T-helper 22 cell (primary cell): ENCODE results near the gene ELOA.
A peak's percentile ranks its signal among the peaks of the same experiment; 100 is the strongest.
"Not testable (repeated sequence)": the region's sequence is repeated elsewhere in the genome, so short reads cannot be mapped to it uniquely, and the experiment has no call there.

Experiments
- DNase-seq: peaks from one replicate; pipeline ENCODE4 v3.0.0-alpha.2; 2020; ENCODE audit warnings: low read depth

The ELOA gene

GRCh38 chr1:23783141-23783540 lies 39.9 kb downstream of the ELOA start:
- not testable (repeated sequence) for DNase-seq

- DNase-seq, result no peak
These were observed 41.6 kb downstream of the ELOA start for GRCh38 chr1:23784846-23785245.

GRCh38 chr1:23787701-23788100 lies 44.4 kb downstream of the ELOA start:
- no peak for DNase-seq

- DNase-seq, result no peak
These were observed 45.4 kb downstream of the ELOA start for GRCh38 chr1:23788695-23789094.

DNA sequence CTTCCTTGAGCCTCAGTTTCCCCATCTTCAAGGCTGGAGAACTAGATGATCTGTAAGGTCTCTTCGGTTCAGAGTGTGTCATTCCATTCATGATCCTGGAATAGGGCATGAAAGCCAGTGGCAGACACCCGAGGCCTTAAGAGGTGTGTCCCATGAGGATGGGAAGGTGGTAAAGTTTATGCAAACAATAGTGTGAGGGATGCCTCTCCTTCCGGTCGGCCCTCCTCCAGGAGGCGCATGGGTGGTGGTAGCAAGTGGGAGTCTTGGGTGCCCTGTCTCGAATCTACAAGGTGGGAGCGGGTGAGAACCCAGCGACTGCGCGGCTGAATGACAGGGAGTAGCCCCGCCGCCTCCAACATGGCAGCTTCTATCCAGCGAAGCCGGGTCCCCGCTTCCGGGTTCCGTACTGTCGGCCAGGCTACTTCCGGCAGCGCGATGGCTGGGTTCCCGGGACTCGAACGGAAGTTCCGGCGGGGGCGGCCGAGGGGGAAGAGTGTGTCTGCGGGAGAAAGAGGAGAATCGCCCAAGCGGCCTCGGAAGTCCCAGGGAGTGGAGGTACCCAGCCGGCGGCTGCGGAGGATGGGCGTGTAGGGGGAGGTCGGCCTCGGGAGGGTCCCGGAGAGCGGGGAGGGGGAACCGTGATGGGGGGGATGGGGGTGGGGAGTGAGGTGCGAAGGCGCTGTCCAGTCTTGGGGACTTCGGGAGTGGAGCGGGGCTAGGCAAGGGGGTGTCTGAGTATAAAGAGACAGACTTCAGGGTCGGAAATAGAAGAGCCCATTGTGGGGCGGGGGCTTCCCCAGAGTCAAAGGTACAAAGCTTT lies 47.6 kb downstream of the ELOA start, which contains the start of gene LYPLA2:
Gene LYPLA2, plus strand, starts transcription at position 450 of the 820 bp plus-strand sequence. CDS start 1,538 bp downstream, outside the sequence.
- DNase-seq, result peak; percentile 77

DNA sequence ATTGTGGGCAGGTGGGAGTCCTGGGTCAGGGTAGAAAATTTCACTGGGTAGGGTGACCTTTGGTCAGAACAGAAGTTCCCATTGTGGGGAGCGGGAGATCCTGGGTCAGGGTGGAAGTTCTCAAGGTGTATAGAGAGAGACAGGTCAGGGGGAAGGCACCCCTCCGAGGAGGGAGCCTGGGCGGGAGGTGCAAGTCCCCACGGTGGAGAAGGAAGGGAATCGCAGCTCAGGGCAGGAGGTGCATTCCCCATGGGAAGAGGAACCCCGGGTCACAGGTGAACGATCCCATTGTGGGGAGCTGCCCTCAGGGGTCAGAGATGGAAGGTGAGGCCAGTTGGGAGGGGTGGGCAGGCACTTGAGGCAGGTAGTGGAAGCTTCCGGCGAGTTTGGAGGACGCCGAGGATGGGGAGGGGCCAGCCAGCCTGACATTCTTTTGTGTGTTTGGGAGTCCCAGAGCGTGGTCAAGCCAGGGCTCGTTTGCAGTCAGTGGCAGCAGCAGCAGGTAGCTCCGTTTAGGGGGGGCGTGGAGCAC lies 48.3 kb downstream of the ELOA start:
- DNase-seq, result no peak

DNA sequence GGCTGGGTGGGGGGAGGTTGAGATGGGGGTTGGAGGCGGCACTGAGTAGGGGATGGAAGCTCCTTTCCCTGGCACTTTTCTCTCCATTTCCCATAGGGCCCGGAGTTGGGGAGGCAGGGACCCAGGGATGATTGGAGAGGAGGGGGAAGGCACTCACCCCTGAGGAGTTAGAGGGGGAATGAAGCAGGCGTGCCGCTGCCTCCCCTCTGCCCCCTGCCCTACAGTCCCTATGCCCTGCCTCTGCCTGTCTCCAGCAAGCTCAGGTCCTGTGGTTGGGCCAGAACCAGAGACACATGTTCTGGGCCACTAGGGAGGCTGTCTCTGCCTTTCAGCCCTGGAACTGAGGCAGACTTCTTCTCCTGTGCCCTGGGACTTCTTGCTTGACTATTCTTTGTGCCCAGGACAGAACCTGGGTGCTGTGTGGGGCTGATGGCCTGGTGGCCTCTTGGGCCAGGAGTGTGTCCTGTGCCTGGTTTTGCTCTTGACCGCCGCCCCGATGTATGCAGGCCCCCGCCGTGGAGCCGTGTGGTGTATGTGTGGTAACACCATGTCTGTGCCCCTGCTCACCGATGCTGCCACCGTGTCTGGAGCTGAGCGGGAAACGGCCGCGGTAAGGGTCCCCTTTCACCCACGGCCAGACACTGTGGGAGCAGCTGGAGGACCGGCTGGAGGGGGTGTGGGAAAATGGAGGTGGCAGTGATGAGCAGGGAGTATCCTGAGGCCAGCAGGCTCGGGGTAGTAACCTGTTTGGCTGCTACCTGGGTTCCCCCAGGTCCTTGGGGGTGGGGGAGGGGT lies 49.1 kb downstream of the ELOA start:
- DNase-seq, result no peak

DNA sequence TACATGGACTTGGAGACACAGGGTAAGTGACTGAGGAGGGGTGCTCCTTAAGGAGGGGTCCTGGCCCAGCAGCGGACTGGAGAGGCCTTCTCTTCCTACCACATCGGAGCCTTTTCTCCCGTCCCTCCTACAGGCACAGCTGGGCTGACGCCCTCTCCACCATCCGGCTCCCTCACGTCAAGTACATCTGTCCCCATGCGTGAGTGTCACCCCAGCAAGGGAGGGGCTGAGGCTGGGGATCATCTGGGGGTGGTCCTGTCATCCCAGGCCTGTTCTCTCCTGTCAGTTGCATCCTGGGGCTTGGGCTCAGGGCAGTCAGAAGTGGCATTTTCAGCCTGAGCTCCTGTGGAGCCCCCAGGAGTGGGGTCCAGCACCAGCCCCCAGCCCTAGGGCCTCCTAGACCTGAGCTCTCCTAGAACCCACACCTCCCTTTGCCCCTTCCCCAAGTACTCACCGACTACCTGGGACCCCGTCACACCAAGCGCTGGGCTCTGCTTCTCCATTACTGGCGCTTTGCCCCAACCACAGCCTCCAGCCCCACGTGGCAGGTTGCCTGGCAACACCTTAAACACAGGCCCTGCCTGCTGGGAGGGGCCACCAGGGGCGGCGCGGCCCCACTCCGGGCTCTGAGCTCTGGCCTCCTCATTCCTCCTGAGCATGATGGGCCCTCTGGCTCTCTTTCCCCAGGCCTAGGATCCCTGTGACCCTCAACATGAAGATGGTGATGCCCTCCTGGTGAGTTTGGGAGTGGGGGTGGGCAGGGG lies 49.9 kb downstream of the ELOA start:
- DNase-seq, result no peak

- no peak for DNase-seq
These were observed 50.8 kb downstream of the ELOA start for GRCh38 chr1:23793861-23794731.

- not testable (repeated sequence) for DNase-seq
These were observed 51.5 kb downstream of the ELOA start for GRCh38 chr1:23794732-23795182.

- no peak for DNase-seq
These were observed 52.6 kb downstream of the ELOA start for GRCh38 chr1:23795676-23796465.

DNA sequence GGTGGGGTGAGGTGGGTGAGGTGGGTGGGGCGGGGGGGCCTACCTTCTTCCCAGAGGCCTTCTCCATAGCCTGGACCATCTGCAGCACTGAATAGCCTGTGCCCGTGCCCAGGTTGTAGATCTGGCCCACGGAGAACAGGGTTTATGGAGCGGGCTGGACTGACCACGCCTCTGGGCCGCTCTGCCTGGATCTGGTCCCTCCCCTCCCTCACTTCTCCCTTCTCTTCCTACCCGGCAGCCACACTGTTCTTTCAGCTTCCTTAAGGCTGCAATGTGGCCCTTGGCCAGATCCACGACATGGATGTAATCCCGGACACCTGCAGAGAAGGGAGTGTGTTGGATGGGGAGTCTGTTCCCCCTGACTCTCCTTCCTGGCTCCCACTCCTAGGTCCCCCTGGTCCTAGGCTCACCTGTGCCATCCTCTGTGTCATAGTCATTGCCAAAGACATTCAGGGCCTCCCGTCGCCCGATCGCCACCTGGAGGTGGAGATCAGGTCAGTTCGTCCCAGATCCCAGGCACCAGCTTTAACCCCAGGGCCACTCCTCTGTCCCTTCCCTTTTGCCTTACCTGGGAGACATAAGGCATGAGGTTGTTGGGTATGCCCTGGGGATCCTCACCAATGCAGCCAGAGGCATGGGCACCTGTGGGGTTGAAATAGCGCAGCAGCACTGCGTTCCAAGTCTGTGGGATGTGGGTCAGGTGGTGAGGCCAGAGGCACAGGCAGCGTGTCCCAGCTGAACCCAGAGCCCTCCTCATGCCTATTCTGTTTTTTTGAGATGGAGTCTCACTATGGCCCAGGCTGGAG lies 53.4 kb downstream of the ELOA start:
- no peak for DNase-seq

DNA sequence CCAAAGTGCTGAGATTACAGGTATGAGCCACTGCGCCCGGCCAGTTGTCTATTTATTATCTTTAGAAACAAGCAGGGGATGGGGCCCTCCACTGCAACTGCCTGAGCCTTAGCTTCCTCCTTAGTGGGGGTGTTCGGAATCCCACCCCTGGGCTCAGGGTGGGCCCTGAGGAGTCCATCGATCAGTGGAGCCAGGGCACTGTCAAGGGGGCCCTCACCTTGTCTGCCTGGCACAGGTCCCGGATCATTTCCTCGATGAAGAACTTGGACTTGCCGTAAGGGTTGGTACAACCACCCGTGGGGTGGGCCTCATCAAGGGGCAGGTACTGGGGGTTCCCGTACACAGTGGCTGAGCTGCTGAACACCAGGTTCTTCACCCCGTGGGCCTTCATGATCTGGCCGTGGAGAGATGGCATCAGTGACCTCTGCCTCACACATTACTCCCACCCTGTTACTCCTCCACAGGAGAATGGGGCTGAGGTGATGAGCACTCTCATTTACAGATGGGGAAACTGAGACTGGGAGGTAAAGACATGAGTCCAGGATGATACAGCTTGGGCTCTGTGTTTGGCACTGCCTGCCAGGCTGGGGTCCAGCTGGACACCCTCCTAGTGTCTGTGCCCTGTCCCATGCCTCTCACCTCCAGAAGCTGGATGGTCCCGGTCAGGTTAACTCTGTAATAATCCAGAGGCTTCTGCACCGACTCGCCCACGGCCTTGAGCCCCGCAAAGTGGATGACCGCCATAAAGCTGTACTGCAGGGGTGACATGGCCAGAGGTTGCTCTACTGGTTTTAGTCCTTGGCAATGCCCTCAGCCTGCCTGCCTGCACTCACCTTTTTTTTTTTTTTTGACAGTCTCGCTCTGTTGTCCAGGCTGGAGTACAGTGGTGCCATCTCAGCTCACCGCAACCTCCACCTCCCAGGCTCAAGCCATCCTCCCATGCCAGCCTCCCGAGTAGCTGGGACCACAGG lies 54.5 kb downstream of the ELOA start:
- no peak for DNase-seq

DNA sequence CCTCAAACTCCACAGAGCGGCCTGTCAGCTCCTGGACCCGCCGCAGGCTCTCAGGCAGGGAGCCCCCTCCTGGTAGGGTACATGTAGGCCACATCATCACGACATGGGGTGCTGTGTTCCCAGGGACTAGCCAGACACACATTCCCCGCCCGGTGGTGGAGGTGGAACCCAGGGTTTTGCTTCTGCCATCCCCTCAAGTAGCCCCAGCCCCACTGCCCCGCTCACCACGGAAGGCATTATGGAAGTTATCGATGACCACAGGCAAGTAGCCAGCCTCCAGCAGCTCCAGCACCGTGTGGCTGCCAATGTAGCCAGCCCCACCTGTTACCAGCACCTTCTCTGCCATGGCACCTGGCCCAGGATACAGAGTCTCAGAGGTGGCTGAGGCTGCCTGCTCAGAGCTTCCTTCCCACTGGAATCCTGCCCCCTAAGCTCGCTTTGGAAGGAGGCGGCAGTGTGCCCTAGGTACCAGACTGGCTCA lies 55.4 kb downstream of the ELOA start:
- DNase-seq, result no peak

DNA sequence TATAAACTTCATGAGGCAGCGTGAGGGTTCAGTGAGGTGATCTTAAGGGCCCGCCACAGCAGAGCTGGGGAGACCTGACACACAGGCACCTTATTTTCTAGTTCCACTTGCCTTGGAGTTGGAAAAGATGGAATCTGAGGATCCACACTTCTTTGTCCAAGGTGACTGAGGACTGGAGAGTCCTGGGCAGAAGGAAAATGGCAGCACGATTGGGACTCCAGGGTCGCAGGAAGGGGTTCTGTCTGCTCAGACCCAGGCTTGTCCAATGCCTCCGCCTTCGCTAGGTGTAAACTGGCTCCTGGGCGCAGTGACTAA lies 55.9 kb downstream of the ELOA start:
- DNase-seq, result no peak

DNA sequence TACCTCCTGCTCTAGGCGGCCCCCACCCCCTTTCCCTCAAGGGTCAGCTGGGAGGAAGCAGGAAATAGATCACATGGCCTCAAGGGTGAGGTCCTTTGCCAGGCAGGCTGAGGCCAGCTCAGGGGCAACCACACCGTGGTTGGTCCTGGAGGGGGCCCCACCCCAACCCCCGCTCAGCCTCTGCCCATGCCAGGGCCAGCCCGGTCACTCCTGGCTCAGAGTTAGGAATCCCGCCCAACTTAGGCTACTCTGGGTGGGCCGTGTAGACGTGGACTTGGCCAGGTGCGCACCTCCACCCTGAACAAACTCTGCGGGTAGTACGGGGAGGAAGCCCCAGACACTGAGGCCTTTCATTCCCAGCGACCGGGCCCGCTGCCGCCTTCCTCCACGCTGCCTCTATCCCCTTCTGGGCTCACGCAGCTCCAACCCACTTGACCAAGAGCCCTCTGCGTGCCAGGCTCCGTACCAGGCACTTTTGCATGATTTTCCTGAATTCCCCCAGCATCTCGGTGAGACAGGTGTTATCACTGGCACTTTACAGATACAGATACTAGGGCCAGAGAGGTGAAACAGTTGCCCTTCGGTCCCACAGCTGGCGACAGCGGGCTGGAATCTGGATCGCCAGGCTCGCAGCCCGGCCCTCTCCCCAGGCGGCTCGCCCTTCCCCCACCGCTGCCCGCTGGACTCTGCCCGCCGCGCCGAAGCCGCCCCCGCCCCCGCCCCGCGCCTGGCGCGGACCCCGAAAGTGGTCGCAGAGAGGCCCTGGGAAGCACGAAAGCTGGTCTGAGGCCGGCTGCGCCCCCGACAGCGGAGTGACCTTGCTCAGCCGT lies 56.5 kb downstream of the ELOA start:
- no peak for DNase-seq
